Testis (tissue), 2 donors: Measurements from ENCODE around the gene PKP2.

Source experiments
- CTCF ChIP-seq, 3 experiments: fragments of 450-650 bp in 2 of 3; fragments of 200-600 bp in 1 of 3; sonication (generic) in 1 of 3; IDR thresholded peaks; one replicate each; pipeline ENCODE4 v1.5.1; 2016 to 2019; ENCODE audit warnings: antibody characterized with exemption in 3 of 3, mild to moderate bottlenecking in 2 of 3, moderate library complexity in 1 of 3
- POLR2A ChIP-seq: fragments of 450-650 bp; IDR thresholded peaks from one replicate; pipeline ENCODE4 v1.6.1; 2017; ENCODE audit warnings: antibody characterized with exemption, mild to moderate bottlenecking, moderate library complexity

DNA sequence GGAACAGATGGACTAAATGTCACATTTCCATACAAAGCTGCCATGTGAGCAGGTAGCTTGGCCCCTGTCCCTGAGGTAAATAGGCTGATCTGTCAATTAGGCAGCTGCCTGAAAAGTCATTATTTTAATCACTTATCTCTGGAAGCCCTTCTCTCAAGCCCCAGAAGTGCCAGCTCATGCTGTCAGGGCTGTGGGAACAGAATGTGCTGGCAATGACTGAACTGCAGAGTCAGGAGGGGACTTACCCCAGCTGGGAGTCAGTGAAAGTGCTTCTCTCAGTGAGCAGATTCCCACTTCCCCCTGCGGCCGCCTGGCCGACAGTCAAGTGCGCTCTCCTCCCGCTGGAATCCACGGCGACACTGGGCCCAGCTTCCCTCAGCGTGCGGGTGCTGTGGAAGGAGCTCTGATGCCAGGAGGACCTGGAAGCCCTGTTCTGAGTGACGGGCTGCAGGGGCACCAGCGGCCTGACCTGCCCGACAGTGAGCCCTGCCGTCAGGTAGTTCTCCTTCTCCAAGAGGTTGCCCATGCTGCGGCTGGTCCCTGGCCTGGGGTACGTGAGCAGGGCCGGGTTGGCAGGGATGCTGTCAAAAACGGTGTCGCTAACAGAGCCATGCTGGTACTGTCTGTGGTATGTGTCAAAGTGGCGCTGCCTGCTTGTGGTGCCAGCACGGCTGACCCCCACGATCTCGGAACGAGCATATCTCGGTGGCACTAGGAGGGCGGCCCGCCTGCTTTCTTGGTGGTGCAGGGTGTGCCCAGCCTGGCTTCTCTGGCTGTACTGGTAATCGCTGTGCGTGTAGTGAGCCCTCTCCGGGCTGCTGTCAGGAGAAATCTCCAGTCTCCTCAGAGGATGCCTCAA lies 18.7 kb downstream of the PKP2 start:
- no peak for TF ChIP-seq CTCF (IDR thresholded peaks at IDR 0.05)
- no peak for TF ChIP-seq POLR2A
